ENCODE measurements around the gene TRPM2. TPM values are rescaled to one million over a fixed set of nuclear protein-coding genes. Genes with fewer than 3 reads are reported as not detected.

Gene TRPM2
- total and polyA plus RNA-seq, 2 of the 13 experiments (the other 11 are each of a cell fraction or from before 2014, with no cell fraction given), result 0.07 to 0.20 TPM

DNA sequence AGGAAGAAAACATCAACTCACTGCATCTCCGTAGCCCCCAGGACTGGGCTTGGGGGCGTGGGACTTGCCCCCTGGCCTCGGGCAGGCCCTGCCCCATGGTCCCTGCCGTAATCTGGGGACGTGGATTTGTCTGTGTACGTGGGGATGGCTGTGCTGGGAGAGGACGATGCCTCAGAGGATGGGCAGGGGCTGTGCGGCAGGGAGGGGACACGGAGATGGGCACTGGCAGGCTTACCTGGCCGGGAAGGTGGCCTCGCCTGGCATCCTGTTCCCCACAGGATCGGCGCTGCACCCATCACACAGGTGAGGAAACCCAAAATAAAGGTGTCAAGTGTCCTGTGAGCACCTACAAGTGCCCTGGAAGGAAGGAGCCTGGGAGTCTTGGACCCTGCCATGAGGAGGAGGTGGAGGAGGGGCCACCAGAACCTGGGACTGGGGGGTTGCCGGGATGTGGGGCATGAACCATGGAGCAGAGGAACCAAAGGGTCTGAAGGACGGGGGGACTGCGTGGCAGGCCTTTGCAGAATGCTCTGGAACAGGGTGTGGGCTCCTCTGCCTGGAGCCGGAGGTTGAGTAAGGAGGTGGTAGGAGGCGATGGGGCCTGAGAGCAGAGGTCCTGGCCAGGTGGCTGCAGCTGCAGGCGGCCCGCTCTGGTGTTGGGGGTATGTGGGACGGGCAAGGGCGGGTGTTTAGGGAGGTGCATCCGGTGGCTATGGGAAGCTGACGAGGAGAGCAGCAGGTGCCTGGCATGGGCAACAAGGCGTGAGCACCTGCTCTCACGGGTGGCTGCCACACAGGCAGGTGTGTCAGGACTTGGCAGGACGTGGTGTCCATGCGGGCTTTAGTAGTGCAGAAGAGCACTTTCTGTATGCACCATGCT lies 74.1 kb downstream of the TRPM2 start:
- ChIA-PET POLR2A (interaction anchor here (1.5 kb wide), 1 partner anchor 89 kb away, joined by 5 read pairs; the partner anchor contains the start of gene CFAP410), CTCF (ENCODE audit: low intra/inter-chr PET ratio, low total read pairs) (no interaction called here)
- WGBS (ENCODE audit: low lambda C conversion rate), result 50% methylated on average over 16 of the region's 28 CpGs
- Histone ChIP-seq H3K79me2 (ENCODE audit: insufficient read depth, low read length) (no peaks in the 10 kb centered on the region), H3K9me3 (ENCODE audit: low read length) (peaks cover 6% of the 10 kb centered on the region; the same call in 1 of the 2 replicates), H3K27ac (ENCODE audit: extremely low read length, insufficient read depth, low read length) (no peak overlapping the region), H3K4me3 (replicated peaks in 1 of 3; ENCODE audit: insufficient read depth in 1 of 3, low read depth in 2 of 3, low read length in 3 of 3) (no peak overlapping the region), H3K9ac (ENCODE audit: insufficient read depth, low read depth, low read length) (no peak overlapping the region), H3K4me2 (ENCODE audit: low read depth, low read length) (no peak overlapping the region), H3K36me3 (replicated peaks in 1 of 2; ENCODE audit: control insufficient read depth in 1 of 2, insufficient read depth in 2 of 2, low read length in 2 of 2) (no peaks in the 10 kb centered on the region), H2AFZ (ENCODE audit: low read length) (no peak overlapping the region), H4K20me1 (ENCODE audit: insufficient read depth, low read length) (no peaks in the 10 kb centered on the region), H3K27me3 (ENCODE audit: control insufficient read depth in 1 of 2, insufficient read depth in 2 of 2, low read length in 2 of 2) (peaks cover 3 to 18% of the 10 kb centered on the region in 2 experiments; a peak in 3 of 5 replicates), H3K4me1 (ENCODE audit: insufficient read depth, low read length) (no peaks in the 10 kb centered on the region)
- DNase-seq (ENCODE audit: low spot score), result no peak
- BruUV-seq (replicated peaks), result no TSS peak
- TF ChIP-seq MYNN (CRISPR knock-in tag; IDR thresholded peaks at IDR 0.05; ENCODE audit: low read depth) (no peak), YEATS2 (CRISPR knock-in tag; IDR thresholded peaks at IDR 0.05; ENCODE audit: borderline replicate concordance) (no peak), NR3C1 (CRISPR knock-in tag; IDR thresholded peaks at IDR 0.05) (no peak), ELF1 (CRISPR knock-in tag; IDR thresholded peaks at IDR 0.05) (no peak), JUNB (CRISPR knock-in tag; IDR thresholded peaks at IDR 0.05; ENCODE audit: borderline replicate concordance) (no peak), HDAC6 (IDR thresholded peaks at IDR 0.05; ENCODE audit: low read depth, low read length) (no peak), ZSCAN30 (CRISPR knock-in tag; IDR thresholded peaks at IDR 0.05) (no peak), SNRNP70 (IDR thresholded peaks at IDR 0.05; ENCODE audit: low read depth, low read length) (no peak), TRIM24 (CRISPR knock-in tag; IDR thresholded peaks at IDR 0.05) (no peak), ZNF33A (CRISPR knock-in tag; IDR thresholded peaks at IDR 0.05; ENCODE audit: borderline replicate concordance) (no peak), ZSCAN20 (CRISPR knock-in tag; IDR thresholded peaks at IDR 0.05; ENCODE audit: borderline replicate concordance) (no peak), ZNF572 (CRISPR knock-in tag; IDR thresholded peaks at IDR 0.05) (no peak), SUZ12 (IDR thresholded peaks at IDR 0.05; ENCODE audit: low read depth, low read length) (no peak), STAT5B (CRISPR knock-in tag; IDR thresholded peaks at IDR 0.05) (no peak), AGO1 (IDR thresholded peaks at IDR 0.05; ENCODE audit: low read depth, low read length, poor library complexity, severe bottlenecking) (no peak)
- TF ChIP-seq, protein P1, sequence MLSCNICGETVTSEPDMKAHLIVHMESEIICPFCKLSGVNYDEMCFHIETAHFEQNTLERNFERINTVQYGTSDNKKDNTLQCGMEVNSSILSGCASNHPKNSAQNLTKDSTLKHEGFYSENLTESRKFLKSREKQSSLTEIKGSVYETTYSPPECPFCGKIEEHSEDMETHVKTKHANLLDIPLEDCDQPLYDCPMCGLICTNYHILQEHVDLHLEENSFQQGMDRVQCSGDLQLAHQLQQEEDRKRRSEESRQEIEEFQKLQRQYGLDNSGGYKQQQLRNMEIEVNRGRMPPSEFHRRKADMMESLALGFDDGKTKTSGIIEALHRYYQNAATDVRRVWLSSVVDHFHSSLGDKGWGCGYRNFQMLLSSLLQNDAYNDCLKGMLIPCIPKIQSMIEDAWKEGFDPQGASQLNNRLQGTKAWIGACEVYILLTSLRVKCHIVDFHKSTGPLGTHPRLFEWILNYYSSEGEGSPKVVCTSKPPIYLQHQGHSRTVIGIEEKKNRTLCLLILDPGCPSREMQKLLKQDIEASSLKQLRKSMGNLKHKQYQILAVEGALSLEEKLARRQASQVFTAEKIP (CRISPR knock-in tag; IDR thresholded peaks at IDR 0.05; ENCODE audit: borderline replicate concordance), result no peak
- TF ChIP-seq, protein P2, sequence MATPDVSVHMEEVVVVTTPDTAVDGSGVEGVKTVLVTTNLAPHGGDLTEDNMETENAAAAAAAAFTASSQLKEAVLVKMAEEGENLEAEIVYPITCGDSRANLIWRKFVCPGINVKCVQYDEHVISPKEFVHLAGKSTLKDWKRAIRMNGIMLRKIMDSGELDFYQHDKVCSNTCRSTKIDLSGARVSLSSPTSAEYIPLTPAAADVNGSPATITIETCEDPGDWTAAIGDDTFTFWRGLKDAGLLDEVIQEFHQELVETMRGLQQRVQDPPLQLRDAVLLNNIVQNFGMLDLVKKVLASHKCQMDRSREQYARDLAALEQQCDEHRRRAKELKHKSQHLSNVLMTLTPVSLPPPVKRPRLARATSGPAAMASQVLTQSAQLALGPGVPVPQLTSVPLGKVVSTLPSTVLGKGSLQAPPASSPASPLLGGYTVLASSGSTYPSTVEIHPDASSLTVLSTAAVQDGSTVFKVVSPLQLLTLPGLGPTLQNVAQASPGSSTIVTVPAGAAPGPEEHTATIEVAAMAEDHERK (CRISPR knock-in tag; IDR thresholded peaks at IDR 0.05; ENCODE audit: low read depth), result no peak
- TF ChIP-seq, protein P3, sequence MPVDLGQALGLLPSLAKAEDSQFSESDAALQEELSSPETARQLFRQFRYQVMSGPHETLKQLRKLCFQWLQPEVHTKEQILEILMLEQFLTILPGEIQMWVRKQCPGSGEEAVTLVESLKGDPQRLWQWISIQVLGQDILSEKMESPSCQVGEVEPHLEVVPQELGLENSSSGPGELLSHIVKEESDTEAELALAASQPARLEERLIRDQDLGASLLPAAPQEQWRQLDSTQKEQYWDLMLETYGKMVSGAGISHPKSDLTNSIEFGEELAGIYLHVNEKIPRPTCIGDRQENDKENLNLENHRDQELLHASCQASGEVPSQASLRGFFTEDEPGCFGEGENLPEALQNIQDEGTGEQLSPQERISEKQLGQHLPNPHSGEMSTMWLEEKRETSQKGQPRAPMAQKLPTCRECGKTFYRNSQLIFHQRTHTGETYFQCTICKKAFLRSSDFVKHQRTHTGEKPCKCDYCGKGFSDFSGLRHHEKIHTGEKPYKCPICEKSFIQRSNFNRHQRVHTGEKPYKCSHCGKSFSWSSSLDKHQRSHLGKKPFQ (CRISPR knock-in tag; IDR thresholded peaks at IDR 0.05; ENCODE audit: insufficient replicate concordance), result no peak
- FAIRE-seq, result no peak
- intact Hi-C loops (cut with micrococcal nuclease; ENCODE audit: unreplicated experiment), result no loop called here
- in situ Hi-C loops (cut with HindIII; ENCODE audit: extremely low pct_ligation_motif_present, low pct_unique_long_range_greater_than_20kb), result loop anchor here (5.0 kb wide), 1 partner anchor 50 kb away; no protein-coding TSS in a partner anchor
- 0 out of 3 replicates have a peak, but pooled peaks have one; percentile 11 for ATAC-seq

Data from HepG2 (cell line).